NK-92 treated with Interleukin-12 subunit alpha and Interleukin-12 subunit beta, amount 100 ng/mL, for 24 hours (cell line): ENCODE data around the gene MEOX1.

ENCODE experiments used
- DNase-seq: peaks from one replicate; lab custom pipeline; 2025; lab: John Stamatoyannopoulos, UW

Gene MEOX1

GRCh38 chr17:43655693-43656255 is 5.9 kb downstream of the MEOX1 start:
- DNase-seq, result no peak

- DNase-seq, result no peak
Measured at GRCh38 chr17:43652124-43652480, 9.6 kb downstream of the MEOX1 start.

- no peak for DNase-seq
Measured at GRCh38 chr17:43650471-43650870, 11.3 kb downstream of the MEOX1 start.

GRCh38 chr17:43648916-43649315 is 12.8 kb downstream of the MEOX1 start:
- DNase-seq, result no peak

GRCh38 chr17:43645765-43646481 is 15.8 kb downstream of the MEOX1 start:
- no peak for DNase-seq

- DNase-seq, result no peak
Measured at GRCh38 chr17:43645450-43645764, 16.3 kb downstream of the MEOX1 start.

- no peak for DNase-seq
Measured at GRCh38 chr17:43644081-43644480, 17.6 kb downstream of the MEOX1 start.

- DNase-seq, result no peak
Measured at GRCh38 chr17:43641416-43641815, 20.3 kb downstream of the MEOX1 start.

- DNase-seq, result no peak
Measured at GRCh38 chr17:43640491-43641252, 21.1 kb downstream of the MEOX1 start.

- DNase-seq, result no peak
Measured at GRCh38 chr17:43637563-43638323, 24.0 kb downstream of the MEOX1 start.

- DNase-seq, result no peak
Measured at GRCh38 chr17:43636426-43636825, 25.3 kb downstream of the MEOX1 start.

GRCh38 chr17:43634591-43635125 is 27.1 kb downstream of the MEOX1 start:
- DNase-seq, result no peak

- DNase-seq, result no peak
Measured at GRCh38 chr17:43632221-43632620, 29.5 kb downstream of the MEOX1 start.

- DNase-seq, result no peak
Measured at GRCh38 chr17:43631429-43631828, 30.3 kb downstream of the MEOX1 start.

GRCh38 chr17:43628089-43628650 is 33.6 kb downstream of the MEOX1 start:
- DNase-seq, result no peak

- no peak for DNase-seq
Measured at GRCh38 chr17:43627653-43628052, 34.1 kb downstream of the MEOX1 start.

- DNase-seq, result no peak
Measured at GRCh38 chr17:43626023-43626422, 35.7 kb downstream of the MEOX1 start.

- no peak for DNase-seq
Measured at GRCh38 chr17:43625606-43626005, 36.1 kb downstream of the MEOX1 start.

- no peak for DNase-seq
Measured at GRCh38 chr17:43620581-43620980, 41.1 kb downstream of the MEOX1 start.

GRCh38 chr17:43620147-43620546 is 41.6 kb downstream of the MEOX1 start:
- DNase-seq, result no peak

- no peak for DNase-seq
Measured at GRCh38 chr17:43619705-43620104, 42.0 kb downstream of the MEOX1 start.

- DNase-seq, result no peak
Measured at GRCh38 chr17:43618276-43618675, 43.4 kb downstream of the MEOX1 start.
